Natural killer cell (primary cell): Measurements from ENCODE around the gene GPM6B. TPM values are rescaled to one million over a fixed set of nuclear protein-coding genes. Genes with fewer than 3 reads are reported as not detected.
A peak's percentile ranks its signal among the peaks of the same experiment; 100 is the strongest.
"Not testable (repeated sequence)": the region's sequence is repeated elsewhere in the genome, so short reads cannot be mapped to it uniquely, and the experiment has no call there.

Experiments
- ATAC-seq, 3 donors: fragments of 150-1000 bp in 2 of 3; fragments of 200-7000 bp in 1 of 3; cut with Tn5 transposase; 1 replicate in 1 of 3; 2 replicates in 2 of 3; pipeline ENCODE4 v1.10.0; 2021; ENCODE audit warnings: mild to moderate bottlenecking in 2 of 3, moderate library complexity in 2 of 3
- DNase-seq, 2 donors: peaks; one replicate each; pipeline versions ENCODE4 v3.0.0 to v3.0.0-alpha.2; 2013 to 2021; ENCODE audit warnings: mixed read lengths in 1 of 2
- H3K27ac ChIP-seq: one replicate; pipeline ENCODE4 v1.5.1; 2013; ENCODE audit warnings: mild to moderate bottlenecking, low read length
- H3K27me3 ChIP-seq: one replicate; pipeline ENCODE4 v1.6.1; 2013; ENCODE audit warnings: low read length; ENCODE audit not compliant: control insufficient read depth, insufficient read depth
- H3K36me3 ChIP-seq: one replicate; pipeline ENCODE4 v1.6.1; 2013; ENCODE audit warnings: low read length; ENCODE audit not compliant: control insufficient read depth, insufficient read depth
- H3K4me1 ChIP-seq: one replicate; pipeline ENCODE4 v1.6.1; 2013; ENCODE audit warnings: low read length; ENCODE audit not compliant: control insufficient read depth, insufficient read depth
- H3K4me3 ChIP-seq: one replicate; pipeline ENCODE4 v1.5.1; 2013; ENCODE audit warnings: low read length
- H3K9me3 ChIP-seq: one replicate; pipeline ENCODE4 v1.6.1; 2013; ENCODE audit warnings: low read length; ENCODE audit not compliant: control insufficient read depth, insufficient read depth
- H3K27ac Mint-ChIP-seq, 2 donors: one replicate each; pipeline ENCODE4 v1.8.0; 2022; ENCODE audit warnings: mild to moderate bottlenecking in 2 of 2, mixed read lengths in 2 of 2, moderate library complexity in 1 of 2
- H3K27me3 Mint-ChIP-seq, 2 donors: one replicate each; pipeline ENCODE4 v1.8.0; 2022; ENCODE audit warnings: low read depth in 2 of 2, mixed read lengths in 2 of 2
- H3K36me3 Mint-ChIP-seq: one replicate; pipeline ENCODE4 v1.8.0; 2022; ENCODE audit warnings: mixed read lengths
- H3K4me1 Mint-ChIP-seq, 2 donors: one replicate each; pipeline ENCODE4 v1.8.0; 2022; ENCODE audit warnings: mixed read lengths in 2 of 2
- H3K4me3 Mint-ChIP-seq: one replicate; pipeline ENCODE4 v1.8.0; 2022; ENCODE audit warnings: mild to moderate bottlenecking, moderate library complexity, mixed read lengths
- H3K9me3 Mint-ChIP-seq, 2 donors: one replicate each; pipeline ENCODE4 v1.8.0; 2022; ENCODE audit warnings: mixed read lengths in 2 of 2
- CTCF ChIP-seq: fragments of 200-600 bp; IDR thresholded peaks from one replicate; pipeline ENCODE4 v1.8.0; 2022; ENCODE audit warnings: antibody characterized with exemption
- WGBS: methylation state at CpG from one replicate; pipeline ENCODE4 v1.1.7; 2013; ENCODE audit warnings: missing lambda C conversion rate; ENCODE audit not compliant: insufficient coverage; 5-methylcytosine and 5-hydroxymethylcytosine counted together
- intact Hi-C: fragments of 100-400 bp; cut with micrococcal nuclease; formaldehyde crosslinking; loops from one replicate; pipeline ENCODE4 v1.14.2; 2022
- total RNA-seq, 4 donors: library from RNA; stranded (reverse); fragments of 120-200 nt in 1 of 4; gene quantifications; one replicate each; pipeline versions ENCODE4 v1.2.3 to v1.2.4, GENCODE V29; 2013 to 2022

The GPM6B gene
- total RNA-seq, 3 donors from 2014 or later (not counting 1 experiment from before 2014, with no cell fraction given), result not detected

GRCh38 chrX:13724878-13725277 lies 92.0 kb downstream of the GPM6B start:
- H3K4me3 ChIP-seq, H3K36me3 Mint-ChIP-seq, H3K27me3 Mint-ChIP-seq, H3K9me3 ChIP-seq, H3K27me3 ChIP-seq, intact Hi-C loops, H3K36me3 ChIP-seq, H3K9me3 Mint-ChIP-seq: not testable (repeated sequence)
- Mint-ChIP-seq H3K27ac (peak overlapping the region; percentile 77 to 90), H3K4me1 (peaks cover 72 to 74% of the 10 kb centered on the region in 2 donors), H3K4me3 (peak overlapping the region; percentile 28)
- Histone ChIP-seq H3K27ac (peak overlapping the region; percentile 45), H3K4me1 (peaks cover 28% of the 10 kb centered on the region)
- ATAC-seq, result peak in 2 of 3 donors; percentile 36 to 58
- peak; percentile 37 to 74 for DNase-seq
- 32% methylated on average over 8 of the region's 9 CpGs for WGBS

GRCh38 chrX:13721819-13722519 lies 94.9 kb downstream of the GPM6B start:
- H3K4me1 ChIP-seq, result peaks cover 54% of the 10 kb centered on the region
- H3K27me3 Mint-ChIP-seq, result no peaks in the 10 kb centered on the region
- WGBS, result 56% methylated on average over 3 of the region's 7 CpGs
- H3K36me3 Mint-ChIP-seq, result peaks cover 7% of the 10 kb centered on the region
- intact Hi-C loops, result no loop called here
- ATAC-seq (no peak), DNase-seq (peak in 1 of 2 donors; percentile 17)
- TF ChIP-seq CTCF, result no peak
- H3K4me3 Mint-ChIP-seq, result peak overlapping the region; percentile 21
- H3K27ac Mint-ChIP-seq, result peak overlapping the region; percentile 92 to 94
- peaks cover 8% of the 10 kb centered on the region for H3K36me3 ChIP-seq
- no peak overlapping the region for H3K27ac ChIP-seq
- H3K27me3 ChIP-seq, result no peaks in the 10 kb centered on the region
- H3K4me3 ChIP-seq, result no peak overlapping the region
- peaks cover 0 to 4% of the 10 kb centered on the region in 2 donors for H3K9me3 Mint-ChIP-seq
- no peaks in the 10 kb centered on the region for H3K9me3 ChIP-seq
- H3K4me1 Mint-ChIP-seq, result peaks cover 74 to 82% of the 10 kb centered on the region in 2 donors

GRCh38 chrX:13721371-13721770 lies 95.5 kb downstream of the GPM6B start:
- Mint-ChIP-seq H3K27ac (peak overlapping the region; percentile 92 to 94), H3K36me3 (peaks cover 7% of the 10 kb centered on the region), H3K4me3 (no peak overlapping the region), H3K27me3 (no peaks in the 10 kb centered on the region), H3K9me3 (no peaks in the 10 kb centered on the region), H3K4me1 (peaks cover 72 to 80% of the 10 kb centered on the region in 2 donors)
- WGBS, result 89% methylated on average over 3 of the region's 4 CpGs
- Histone ChIP-seq H3K4me3 (no peak overlapping the region), H3K36me3 (peaks cover 8% of the 10 kb centered on the region), H3K27me3 (no peaks in the 10 kb centered on the region), H3K4me1 (peaks cover 57% of the 10 kb centered on the region), H3K27ac (no peak overlapping the region), H3K9me3 (no peaks in the 10 kb centered on the region)
- no peak for ATAC-seq
- intact Hi-C loops, result no loop called here
- no peak for DNase-seq
- TF ChIP-seq CTCF, result no peak

Other genes with a start within 250 kb of the GPM6B start
- not detected for gene EGFL6, start 247.5 kb downstream of the GPM6B start, total RNA-seq
- gene TCEANC, start 164.0 kb downstream of the GPM6B start, total RNA-seq, result 10 to 100 TPM; 11.2 to 17.8 (median 13.4) TPM
- 10 to 100 TPM; 27.0 to 36.9 (median 32.9) TPM for gene RAB9A, start 128.0 kb downstream of the GPM6B start, total RNA-seq
- 10 to 100 TPM; 24.2 to 63.3 (median 42.4) TPM for gene TRAPPC2, start 82.5 kb downstream of the GPM6B start, total RNA-seq
- gene OFD1, start 82.3 kb downstream of the GPM6B start, total RNA-seq, result 10 to 100 TPM; 62.8 to 77.6 (median 74.9) TPM
- gene GEMIN8, start 212.8 kb upstream of the GPM6B start, total RNA-seq, result 10 to 100 TPM in 1 of 3 donors, 1 to 10 TPM in 2; 8.8 to 13.4 (median 9.7) TPM